HG03095 (cell line): ENCODE measurements around the gene ALDH4A1.
A peak's percentile ranks its signal among the peaks of the same experiment; 100 is the strongest.

ENCODE experiments used
- ATAC-seq: cut with Tn5 transposase; IDR thresholded peaks from one replicate; pipeline ENCODE4 v1.9.1; 2021; ENCODE audit warnings: moderate library complexity; ENCODE audit not compliant: unreplicated experiment

ALDH4A1 gene

GRCh38 chr1:18939398-18940302 is 37.3 kb upstream of the ALDH4A1 start:
- ATAC-seq: no peak

GRCh38 chr1:18938707-18939070 is 36.3 kb upstream of the ALDH4A1 start:
- no peak for ATAC-seq

GRCh38 chr1:18938008-18938706 is 35.8 kb upstream of the ALDH4A1 start:
- no peak for ATAC-seq

- ATAC-seq: no peak
Measured at GRCh38 chr1:18937539-18937938, 35.2 kb upstream of the ALDH4A1 start.

- ATAC-seq: no peak
Measured at GRCh38 chr1:18936814-18937481, 34.6 kb upstream of the ALDH4A1 start.

- no peak for ATAC-seq
Measured at GRCh38 chr1:18936471-18936813, 34.1 kb upstream of the ALDH4A1 start.

- ATAC-seq: no peak
Measured at GRCh38 chr1:18934205-18935000, 32.0 kb upstream of the ALDH4A1 start.

GRCh38 chr1:18932879-18933278 is 30.5 kb upstream of the ALDH4A1 start:
- no peak for ATAC-seq

- no peak for ATAC-seq
Measured at GRCh38 chr1:18932387-18932786, 30.0 kb upstream of the ALDH4A1 start.

- ATAC-seq: no peak
Measured at GRCh38 chr1:18931730-18932129, 29.4 kb upstream of the ALDH4A1 start.

- ATAC-seq: no peak
Measured at GRCh38 chr1:18929686-18930085, 27.3 kb upstream of the ALDH4A1 start.

- no peak for ATAC-seq
Measured at GRCh38 chr1:18928985-18929384, 26.6 kb upstream of the ALDH4A1 start.

GRCh38 chr1:18928406-18928805 is 26.1 kb upstream of the ALDH4A1 start:
- ATAC-seq: no peak

GRCh38 chr1:18927654-18928272 is 25.4 kb upstream of the ALDH4A1 start:
- peak; percentile 22 for ATAC-seq

- peak; percentile 16 for ATAC-seq
Measured at GRCh38 chr1:18927082-18927653, 24.8 kb upstream of the ALDH4A1 start.

- ATAC-seq: peak; percentile 51
Measured at GRCh38 chr1:18926315-18927081, 24.1 kb upstream of the ALDH4A1 start.

GRCh38 chr1:18925279-18925678 is 22.9 kb upstream of the ALDH4A1 start:
- no peak for ATAC-seq

- ATAC-seq: no peak
Measured at GRCh38 chr1:18924221-18924691, 21.9 kb upstream of the ALDH4A1 start.

GRCh38 chr1:18923756-18924211 is 21.4 kb upstream of the ALDH4A1 start:
- ATAC-seq: no peak
